GM19452 (cell line): ENCODE results near the gene ALOX15B.
"Not testable (repeated sequence)": the region's sequence is repeated elsewhere in the genome, so short reads cannot be mapped to it uniquely, and the experiment has no call there.

Experiments used
- ATAC-seq: cut with Tn5 transposase; IDR thresholded peaks from one replicate; pipeline ENCODE4 v1.9.1; 2021; ENCODE audit not compliant: unreplicated experiment

Gene ALOX15B

DNA sequence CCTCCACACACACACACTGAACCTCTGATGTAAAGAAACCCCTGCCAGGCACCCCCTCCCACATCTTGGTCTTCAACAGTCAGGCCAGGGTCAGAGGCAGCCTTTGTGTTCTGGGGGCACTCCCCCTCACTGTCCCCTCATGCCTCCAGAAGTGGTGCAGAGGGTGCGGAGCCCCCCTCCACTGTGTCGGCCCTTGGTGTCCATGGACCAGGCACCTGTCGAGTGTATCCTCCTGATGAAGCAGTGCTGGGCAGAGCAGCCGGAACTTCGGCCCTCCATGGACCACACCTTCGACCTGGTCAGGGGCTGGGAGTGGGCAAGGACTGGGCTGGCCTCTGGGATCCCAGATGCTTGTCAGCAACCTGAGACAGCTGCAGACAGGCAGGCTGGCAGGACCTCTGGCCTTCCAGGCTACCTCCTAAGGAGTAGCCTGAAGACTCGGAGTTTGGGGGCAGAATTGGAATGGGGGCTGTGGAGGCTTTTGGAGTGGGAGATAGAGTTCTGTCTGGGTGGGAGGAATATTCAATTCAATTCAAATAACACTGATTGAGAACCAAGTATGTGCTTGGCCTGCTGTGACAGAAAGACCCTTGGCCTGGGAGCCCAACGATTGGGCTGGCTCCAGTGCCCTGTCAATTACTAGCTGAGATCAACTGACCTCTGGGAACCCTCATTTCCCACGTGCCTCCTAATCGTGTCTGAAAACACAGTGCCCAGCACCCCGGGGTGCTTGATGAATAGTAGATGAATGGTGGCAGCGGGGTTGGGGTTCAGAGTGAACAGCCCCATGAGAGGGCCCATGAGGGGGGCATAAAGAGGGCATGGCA, 24.9 kb upstream of the ALOX15B start:
- ATAC-seq, result no peak

DNA sequence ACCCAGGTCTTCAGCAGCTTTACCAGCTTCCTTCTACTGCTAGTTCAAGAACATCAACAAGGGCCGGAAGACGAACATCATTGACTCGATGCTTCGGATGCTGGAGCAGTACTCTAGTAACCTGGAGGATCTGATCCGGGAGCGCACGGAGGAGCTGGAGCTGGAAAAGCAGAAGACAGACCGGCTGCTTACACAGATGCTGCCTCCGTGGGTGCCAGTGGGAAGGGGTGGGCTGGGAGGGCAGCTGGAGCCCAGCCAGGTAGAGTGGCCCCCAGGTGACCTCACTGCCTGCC, 24.4 kb upstream of the ALOX15B start:
- no peak for ATAC-seq

DNA sequence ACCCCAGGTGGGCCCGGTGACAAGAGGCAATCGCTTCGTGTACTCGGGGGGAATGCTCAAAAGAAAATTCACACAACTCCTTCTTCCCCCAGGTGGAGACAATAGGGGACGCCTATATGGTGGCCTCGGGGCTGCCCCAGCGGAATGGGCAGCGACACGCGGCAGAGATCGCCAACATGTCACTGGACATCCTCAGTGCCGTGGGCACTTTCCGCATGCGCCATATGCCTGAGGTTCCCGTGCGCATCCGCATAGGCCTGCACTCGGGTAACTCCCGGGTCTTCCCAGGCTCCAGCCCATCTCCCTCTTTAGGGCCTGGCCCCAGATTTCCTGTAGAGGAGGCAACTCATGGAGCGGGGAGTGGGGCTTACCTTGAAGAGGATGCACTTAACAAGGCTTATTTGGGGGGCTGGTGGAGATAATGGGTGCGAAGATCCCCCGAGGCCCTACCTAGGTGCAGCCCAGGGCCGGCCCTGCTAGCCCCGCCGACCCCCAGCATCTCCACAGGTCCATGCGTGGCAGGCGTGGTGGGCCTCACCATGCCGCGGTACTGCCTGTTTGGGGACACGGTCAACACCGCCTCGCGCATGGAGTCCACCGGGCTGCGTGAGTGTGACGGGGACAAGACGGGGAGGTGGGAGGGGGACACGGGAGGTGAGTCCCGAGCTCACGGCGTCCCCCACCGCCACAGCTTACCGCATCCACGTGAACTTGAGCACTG, 23.5 kb upstream of the ALOX15B start:
- no peak for ATAC-seq

DNA sequence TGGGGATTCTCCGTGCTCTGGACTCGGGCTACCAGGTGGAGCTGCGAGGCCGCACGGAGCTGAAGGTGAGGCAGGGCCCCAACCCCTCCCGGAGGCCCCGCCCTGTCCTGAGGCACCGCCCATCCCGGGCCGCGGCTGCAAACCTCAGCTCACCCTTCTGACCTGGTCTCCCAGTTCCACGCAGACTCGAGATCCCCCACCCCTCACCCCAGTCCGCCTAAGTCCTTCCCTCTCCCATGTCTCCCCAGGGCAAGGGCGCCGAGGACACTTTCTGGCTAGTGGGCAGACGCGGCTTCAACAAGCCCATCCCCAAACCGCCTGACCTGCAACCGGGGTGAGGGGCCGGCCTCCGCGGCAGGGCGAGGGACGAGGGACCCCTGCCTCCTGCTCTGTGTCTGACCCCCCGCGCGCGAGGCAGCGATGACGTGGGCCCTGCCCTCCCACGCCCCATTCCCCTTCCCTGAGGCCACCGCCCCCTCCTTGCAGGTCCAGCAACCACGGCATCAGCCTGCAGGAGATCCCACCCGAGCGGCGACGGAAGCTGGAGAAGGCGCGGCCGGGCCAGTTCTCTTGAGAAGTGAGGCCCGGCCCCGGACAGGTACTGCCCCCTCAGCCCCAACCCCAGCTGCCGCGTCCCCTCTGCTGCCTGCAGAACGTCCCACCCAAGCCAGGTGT, 22.8 kb upstream of the ALOX15B start:
- ATAC-seq, result no peak

DNA sequence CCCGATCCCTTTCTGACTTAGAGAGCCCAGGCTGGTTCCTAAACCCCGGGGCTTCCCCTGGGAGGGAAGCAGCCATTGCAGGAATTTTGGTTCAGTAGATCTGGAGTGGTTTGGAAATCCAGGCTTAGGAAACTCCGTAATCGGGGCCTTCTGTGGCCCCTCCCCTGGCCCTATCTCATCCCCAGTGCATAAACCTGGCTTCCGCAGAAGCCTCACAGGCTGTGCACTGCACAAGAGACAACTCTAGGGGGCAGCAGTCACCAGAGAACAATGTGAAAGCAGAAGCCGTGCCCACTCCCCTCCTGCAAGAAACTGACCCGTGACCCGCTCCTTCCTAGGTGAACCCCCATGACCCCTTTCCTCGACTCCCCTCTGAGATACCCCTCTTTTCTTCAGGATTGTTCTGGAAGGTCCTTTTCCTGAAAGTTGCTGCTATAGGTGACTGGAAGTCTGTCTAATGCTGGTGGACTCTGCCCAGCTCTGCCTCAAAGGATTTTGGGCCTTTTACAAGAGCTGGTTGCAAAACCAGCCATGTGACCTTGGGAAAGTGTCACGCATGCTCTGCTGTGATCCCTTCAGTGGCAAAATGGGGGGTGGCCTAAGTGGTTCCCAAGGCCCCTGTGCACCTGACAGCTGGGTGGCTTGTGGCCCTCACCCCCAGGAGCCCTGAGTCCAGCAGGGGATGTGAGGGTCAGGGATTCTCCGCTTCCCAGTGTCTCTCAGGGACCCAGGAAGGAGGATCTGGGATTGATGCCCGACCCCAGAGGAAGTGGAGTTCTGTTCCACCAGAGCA, 22.0 kb upstream of the ALOX15B start:
- no peak for ATAC-seq

DNA sequence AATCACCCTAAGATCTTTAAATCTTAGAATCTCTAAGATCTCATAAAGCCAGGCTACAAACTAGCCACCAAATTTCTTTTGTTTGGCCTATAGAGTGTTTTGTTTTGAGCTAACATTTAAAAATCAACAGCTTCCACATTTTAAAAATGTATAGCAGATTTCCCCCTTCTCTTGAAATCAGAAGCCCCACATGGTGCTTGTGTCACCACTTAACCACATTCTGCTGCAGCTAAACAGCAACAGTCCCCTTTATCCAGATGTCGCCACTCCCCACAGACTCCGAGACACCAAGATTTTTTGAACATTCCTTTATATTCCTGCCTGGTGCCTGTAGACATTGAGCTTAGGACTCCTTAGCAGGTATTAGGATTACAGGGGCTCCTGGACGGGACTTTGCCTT, 20.4 kb upstream of the ALOX15B start:
- ATAC-seq, result no peak

DNA sequence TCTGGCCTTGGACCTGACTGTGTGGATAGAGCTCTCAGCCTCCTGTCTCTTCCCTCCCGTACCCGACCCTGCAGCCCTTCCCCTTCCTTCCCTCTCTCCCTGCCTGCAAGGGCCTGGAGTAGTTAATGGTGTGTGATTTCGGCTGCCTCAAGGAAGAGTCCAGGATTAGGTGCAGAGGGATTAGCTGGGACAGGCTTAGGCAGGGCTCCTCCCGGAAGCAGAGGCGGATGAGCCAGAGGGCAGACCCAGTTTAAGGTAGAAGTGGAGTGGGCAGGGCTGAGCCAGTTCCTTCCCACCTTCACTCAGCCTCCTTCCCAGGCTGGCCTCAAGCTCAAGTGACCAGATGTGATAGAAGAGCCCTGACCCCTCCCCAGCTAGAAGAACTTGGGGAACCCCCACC, 19.7 kb upstream of the ALOX15B start:
- no peak for ATAC-seq

DNA sequence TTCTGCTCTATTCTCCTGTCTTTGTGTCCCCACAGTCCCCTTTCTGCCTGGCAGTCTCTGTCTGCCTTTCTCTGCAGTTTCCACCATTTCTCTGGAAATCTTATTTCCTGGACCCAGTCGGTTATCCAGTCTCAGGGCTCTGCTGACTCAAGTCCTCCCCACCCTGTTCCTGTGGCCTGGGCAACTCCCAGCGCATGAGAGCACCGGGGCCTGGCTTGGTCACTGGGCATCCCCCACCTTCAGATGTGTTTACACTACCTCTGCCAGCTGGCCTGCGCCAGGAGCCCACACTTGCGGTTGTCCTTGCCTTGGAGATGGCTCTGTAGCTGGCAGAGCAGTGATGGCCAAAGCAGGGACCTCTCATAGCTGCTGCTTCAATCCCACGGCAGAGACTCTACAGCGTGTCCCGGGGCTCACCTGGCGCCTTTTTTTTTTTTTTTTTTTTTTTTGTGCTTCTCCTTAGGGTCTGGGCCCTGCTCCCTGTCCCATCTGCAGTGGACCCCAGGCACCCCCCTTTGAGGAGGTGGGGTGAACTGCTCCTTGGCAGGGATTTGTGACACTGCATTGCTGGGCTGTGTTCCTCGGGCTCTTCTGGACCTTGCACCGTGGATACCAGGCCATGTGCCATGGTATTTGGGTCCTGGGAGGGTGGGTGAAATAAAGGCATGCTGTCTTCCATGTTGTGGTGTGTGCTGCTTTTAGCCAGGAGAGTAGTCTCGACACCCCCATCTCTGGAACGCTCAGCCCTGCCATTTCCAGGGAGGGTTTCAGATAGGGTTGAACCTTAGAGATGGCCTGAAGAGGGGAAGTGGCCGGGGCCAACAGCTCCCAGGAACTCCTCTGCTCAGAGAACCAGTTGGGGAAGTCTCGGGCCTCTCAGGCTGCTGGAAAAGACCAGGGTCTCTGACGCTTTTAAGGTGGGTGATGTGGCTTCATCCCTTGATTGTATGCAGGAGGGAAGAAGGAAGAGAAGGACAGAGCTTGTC, 18.9 kb upstream of the ALOX15B start:
- ATAC-seq, result no peak

DNA sequence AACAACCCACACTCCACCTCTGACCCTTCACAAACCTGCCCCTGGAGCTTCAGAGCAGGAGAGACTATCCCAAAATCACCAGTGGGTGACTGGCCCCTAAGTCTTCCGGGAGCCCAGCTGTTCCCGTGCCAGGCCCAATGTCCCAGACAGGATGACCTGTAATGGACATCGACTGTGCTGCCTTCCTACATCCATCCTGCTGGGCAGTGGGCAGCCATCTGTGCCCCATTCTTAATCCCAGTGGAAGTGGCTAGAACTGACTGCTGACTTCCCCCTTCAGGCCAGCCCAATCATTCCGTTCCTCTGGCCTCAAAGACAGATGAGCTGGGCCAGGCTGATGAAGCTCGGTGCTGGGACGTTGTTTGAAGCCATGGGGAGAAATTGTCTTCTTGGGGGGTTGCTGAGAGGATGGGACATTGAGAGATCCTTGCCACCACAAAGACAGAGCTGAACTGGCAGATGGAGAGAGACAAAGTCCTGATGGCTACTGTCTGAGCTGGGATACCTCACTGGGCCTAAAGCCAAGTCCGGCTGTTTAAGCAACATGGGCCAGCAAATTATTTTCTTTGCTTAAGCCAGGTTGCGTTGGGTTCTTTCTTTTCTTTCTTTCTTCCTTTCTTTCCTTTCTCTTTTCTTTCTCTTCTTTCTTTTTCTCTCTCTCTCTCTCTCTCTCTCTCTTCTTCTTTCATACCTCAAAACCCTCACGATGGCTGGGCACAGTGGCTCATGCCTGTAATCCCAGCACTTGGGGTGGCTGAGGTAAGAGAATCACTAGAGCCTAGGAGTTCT, 17.9 kb upstream of the ALOX15B start:
- ATAC-seq, result no peak

DNA sequence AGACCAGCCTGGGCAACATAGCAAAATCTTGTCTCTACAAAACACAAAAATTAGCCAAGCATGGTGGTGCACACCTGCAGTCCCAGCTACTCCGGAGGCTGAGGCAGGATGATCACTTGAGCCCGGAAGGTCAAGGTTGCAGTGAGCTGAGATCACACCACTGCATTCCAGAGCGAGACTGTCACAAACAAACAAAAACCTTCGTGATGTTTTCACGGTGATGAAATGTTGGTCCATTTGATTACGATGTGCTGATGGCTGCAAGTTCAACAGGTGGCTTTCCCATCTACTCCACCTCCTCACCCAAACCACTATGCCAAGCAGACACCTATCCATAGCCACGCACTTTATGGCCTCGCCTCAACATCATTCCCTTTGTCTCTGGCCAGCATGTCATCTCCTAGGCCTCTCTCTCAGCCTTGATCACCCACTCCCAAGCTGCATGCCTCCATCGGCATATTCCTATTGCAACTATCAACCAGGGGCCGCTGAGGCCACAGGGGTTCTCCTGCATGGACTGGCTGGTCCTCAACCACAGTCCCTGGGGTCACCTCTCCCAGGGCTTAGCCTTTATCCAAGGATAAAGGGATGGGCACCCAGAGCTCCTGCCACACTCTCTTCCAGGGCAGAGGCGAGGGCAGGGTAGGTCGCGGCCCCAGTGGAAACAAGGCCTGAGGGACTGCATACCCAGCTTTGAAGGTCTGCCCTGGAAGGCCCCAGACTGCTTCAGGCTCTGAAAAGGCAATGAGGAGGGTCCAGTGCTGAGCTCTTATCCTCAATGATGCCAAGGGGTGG, 17.1 kb upstream of the ALOX15B start:
- no peak for ATAC-seq

DNA sequence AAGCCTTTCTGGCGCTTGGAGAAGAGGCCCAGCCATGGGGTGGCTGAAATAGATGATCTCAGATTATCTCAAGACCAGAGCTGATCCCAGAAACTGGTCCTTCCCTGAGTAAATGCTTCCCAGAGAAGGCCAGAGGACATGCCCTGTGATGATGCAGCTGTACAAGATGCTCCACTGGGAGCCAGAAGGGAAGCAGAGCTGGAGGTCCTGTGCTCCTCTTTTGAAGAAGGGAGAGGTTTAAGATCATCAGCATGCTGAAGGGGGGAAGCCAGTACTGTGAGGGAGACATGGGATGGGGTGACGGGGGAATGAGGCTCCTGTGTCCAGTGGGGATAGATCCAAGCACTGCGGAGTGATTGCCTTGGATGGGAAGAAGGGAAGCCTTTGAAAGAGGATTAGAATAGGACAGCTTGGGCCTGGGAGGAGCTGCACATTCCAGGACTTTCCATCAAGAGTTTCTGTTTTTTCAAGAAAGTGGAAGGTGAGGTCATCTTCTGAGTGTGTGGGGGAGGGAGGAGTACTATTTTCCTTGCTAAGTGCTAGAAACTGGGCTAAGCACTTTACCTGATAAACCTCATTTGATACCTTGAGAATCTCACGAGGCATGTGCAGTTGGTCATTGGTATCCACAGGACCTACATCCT, 16.4 kb upstream of the ALOX15B start:
- ATAC-seq, result no peak

DNA sequence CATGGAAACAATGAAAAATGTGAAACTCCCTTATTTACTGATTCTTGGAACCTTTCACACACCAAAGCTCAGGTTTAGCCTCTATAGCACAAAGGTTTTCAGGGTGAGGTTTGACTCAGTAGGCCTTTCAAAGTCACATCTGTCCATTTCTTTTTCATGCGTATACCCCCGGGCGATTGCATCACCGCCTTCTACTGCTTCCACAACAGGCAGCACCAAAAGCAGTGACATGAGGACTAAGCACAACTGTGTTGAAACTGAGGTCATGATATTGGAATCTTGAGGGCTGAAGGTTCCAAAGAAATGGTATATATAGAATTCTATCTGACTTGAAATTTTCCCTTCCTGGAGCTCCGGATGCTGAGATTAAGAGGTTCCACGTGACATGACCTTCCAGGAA, 14.7 kb upstream of the ALOX15B start:
- not testable (repeated sequence) for ATAC-seq

DNA sequence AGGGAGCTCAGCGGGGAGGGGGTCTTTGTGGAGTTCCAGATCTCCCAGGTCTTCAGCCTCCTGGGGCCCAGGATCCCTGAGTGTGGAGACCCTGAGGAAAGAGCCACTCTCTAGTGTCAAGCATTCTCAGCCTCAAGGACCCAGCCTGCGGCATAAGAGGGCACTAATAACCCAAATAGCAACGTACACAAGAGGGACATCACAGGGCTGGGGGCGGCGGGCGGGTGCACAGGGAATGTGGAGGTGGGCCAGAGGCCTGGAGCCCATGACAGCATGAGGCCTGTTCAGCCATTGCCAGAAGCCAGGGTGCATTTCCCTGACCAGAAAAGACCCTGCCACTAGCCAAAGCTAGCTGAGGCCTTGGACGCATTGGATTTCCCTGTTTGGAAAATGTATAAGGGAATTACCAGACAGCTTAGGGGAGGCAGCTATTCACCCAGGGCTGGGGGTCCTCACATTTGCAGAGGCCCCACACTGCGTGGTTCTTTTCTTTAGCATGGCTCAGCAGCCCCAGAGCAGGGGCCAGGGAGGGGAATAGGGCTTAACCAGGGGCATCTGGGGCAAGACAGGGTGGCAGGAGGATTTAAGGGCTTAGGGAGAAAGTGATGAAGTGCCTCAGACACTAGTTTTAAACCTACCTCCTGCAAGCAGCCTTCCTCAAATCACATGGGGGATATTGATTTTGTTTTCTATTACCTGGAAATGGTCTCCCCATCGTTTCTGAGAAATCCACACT, 13.5 kb upstream of the ALOX15B start:
- no peak for ATAC-seq

DNA sequence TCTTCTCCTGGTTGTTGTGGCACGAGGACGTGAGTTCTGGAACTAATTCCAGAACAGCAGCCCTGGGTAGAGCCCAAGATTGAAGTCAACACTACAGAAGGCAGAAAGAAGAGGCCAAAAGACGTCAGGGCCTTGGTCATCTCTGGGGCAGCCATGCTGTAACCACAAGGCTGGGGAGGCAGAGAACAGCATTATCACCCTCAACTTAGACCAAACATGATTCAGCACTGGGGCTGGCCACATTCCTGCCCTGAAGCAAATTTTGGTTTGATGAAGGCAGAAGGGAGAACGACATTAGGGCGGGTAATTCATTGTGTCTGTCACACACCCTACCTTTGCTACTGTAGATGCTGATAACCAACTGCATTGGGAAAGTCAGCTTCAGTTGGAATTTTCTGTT, 9.7 kb upstream of the ALOX15B start:
- ATAC-seq, result no peak

DNA sequence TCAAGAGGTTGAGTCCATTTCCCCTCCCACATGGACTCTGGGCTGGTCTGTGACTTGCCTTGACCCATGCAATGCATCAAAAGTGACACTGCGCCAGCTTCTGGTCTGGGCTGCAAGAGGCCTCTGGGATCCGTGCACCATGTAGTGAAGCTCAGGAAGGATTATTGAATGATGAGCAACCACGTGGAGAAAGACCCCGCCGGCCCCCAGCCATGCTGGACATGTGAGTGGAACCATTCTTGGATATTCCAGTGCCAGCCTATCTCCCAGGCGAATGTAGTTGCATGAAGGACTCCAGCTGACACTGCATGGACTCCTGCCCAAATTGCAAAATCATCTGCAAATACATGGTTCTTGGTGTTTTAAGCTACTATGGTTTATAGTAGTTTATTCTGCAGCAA, 7.6 kb upstream of the ALOX15B start:
- ATAC-seq, result no peak

DNA sequence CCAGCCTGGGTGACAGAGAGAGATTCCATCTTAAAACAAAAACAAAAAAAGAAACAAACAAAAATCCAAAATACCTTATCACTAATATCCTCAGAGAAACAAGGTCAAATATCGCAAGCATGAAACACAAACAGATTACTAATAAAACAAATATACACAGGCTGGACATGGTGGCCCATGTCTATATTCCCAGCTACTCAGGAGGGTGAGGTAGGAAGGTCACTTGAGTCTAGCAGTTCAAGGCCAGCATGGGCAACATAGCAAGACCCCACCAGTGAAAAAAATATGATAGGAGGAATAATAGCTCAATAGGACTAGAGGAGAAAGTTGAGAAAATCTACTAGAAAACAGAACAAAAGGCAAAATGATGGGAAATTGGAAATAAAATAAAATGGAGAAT, 6.9 kb upstream of the ALOX15B start:
- ATAC-seq, result no peak

DNA sequence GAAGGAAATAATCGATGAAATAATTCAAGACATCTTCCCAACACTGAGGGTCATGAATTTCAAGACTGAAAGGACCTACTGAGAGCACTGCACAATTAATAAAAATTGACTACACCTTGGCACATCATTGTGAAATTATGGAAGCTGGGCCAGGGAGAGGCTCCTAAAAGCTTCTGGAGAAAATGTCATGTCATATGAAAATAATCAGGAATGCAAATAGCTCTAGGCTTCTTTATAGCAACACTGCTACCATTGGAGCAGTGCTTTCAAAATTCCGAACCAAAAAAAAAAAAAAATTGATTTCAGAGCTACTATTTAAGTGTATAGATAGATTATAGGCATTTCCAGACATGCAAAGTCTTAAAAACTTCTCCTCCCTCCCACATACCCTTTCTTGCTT, 6.4 kb upstream of the ALOX15B start:
- no peak for ATAC-seq
